ENCODE results near the gene IRF7. TPM values are rescaled to one million over a fixed set of nuclear protein-coding genes. Genes with fewer than 3 reads are reported as not detected.

Gene IRF7
- total and polyA plus RNA-seq, 9 of the 15 experiments (the other 6 are each of a cell fraction or from before 2014, with no cell fraction given) = 0.27 to 7.6 (median 1.8) TPM

GRCh38 chr11:657691-658126 lies 42.0 kb upstream of the IRF7 start:
- H3K9ac ChIP-seq (ENCODE audit: insufficient read depth in 1 of 2, low read depth in 2 of 2, low read length in 2 of 2) = peak overlapping the region in 1 of 2 experiments; percentile 79; a peak in 2 of 4 replicates
- H3K27me3 ChIP-seq (ENCODE audit: control insufficient read depth in 2 of 2, insufficient read depth in 2 of 2, low read length in 2 of 2) = no peaks in the 10 kb centered on the region
- DNase-seq (ENCODE audit: extremely low read depth in 1 of 4, low spot score in 3 of 4) (no peak), FAIRE-seq (no peak), ATAC-seq (no peak)
- peaks cover 85% of the 10 kb centered on the region; the same call in 2 of the 3 replicates for H3K36me3 ChIP-seq (ENCODE audit: control insufficient read depth, insufficient read depth, low read length)
- no peak overlapping the region for H3K4me2 ChIP-seq (ENCODE audit: insufficient read depth, low read length)
- no peaks in the 10 kb centered on the region for H4K20me1 ChIP-seq (replicated peaks; ENCODE audit: control insufficient read depth, insufficient read depth, low read length)
- H3K27ac ChIP-seq (ENCODE audit: extremely low read depth, low read depth, low read length) = no peak overlapping the region
- H3K4me1 ChIP-seq (replicated peaks in 1 of 2; ENCODE audit: control insufficient read depth in 2 of 2, insufficient read depth in 2 of 2, low read length in 2 of 2) = peaks cover 0 to 27% of the 10 kb centered on the region in 2 experiments; a peak in 2 of 5 replicates
- H3K9me1 ChIP-seq (ENCODE audit: control insufficient read depth, insufficient read depth, low read length) = no peaks in the 10 kb centered on the region
- WGBS (ENCODE audit: insufficient coverage, low coverage, missing lambda C conversion rate) = 87% methylated on average over 14 of the region's 14 CpGs
- H3K9me3 ChIP-seq (replicated peaks; ENCODE audit: control insufficient read depth, insufficient read depth, low read depth, low read length) = no peaks in the 10 kb centered on the region
- ChIA-PET POLR2A (interaction anchor here (0.5 to 0.7 kb wide), 3 partner anchors 8 to 34 kb away, joined by 3 to 4 read pairs (median 3); no protein-coding TSS in a partner anchor), CTCF (ENCODE audit: low intra/inter-chr PET ratio) (no interaction called here)
- no TSS peak for BruUV-seq (replicated peaks)
- in situ Hi-C loops (cut with MboI) = no loop called here
- no peak overlapping the region for H2AFZ ChIP-seq (ENCODE audit: low read depth, low read length)
- H3K79me2 ChIP-seq (ENCODE audit: control insufficient read depth, insufficient read depth, low read length) = peaks cover 8% of the 10 kb centered on the region; the same call in 1 of the 3 replicates
- intact Hi-C loops (cut with micrococcal nuclease) = no loop called here
- no peak overlapping the region for H3K4me3 ChIP-seq
- TF ChIP-seq, protein P1, sequence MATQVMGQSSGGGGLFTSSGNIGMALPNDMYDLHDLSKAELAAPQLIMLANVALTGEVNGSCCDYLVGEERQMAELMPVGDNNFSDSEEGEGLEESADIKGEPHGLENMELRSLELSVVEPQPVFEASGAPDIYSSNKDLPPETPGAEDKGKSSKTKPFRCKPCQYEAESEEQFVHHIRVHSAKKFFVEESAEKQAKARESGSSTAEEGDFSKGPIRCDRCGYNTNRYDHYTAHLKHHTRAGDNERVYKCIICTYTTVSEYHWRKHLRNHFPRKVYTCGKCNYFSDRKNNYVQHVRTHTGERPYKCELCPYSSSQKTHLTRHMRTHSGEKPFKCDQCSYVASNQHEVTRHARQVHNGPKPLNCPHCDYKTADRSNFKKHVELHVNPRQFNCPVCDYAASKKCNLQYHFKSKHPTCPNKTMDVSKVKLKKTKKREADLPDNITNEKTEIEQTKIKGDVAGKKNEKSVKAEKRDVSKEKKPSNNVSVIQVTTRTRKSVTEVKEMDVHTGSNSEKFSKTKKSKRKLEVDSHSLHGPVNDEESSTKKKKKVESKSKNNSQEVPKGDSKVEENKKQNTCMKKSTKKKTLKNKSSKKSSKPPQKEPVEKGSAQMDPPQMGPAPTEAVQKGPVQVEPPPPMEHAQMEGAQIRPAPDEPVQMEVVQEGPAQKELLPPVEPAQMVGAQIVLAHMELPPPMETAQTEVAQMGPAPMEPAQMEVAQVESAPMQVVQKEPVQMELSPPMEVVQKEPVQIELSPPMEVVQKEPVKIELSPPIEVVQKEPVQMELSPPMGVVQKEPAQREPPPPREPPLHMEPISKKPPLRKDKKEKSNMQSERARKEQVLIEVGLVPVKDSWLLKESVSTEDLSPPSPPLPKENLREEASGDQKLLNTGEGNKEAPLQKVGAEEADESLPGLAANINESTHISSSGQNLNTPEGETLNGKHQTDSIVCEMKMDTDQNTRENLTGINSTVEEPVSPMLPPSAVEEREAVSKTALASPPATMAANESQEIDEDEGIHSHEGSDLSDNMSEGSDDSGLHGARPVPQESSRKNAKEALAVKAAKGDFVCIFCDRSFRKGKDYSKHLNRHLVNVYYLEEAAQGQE (IDR thresholded peaks at IDR 0.05; ENCODE audit: borderline replicate concordance) = no peak
- TF ChIP-seq, protein P1 (CRISPR knock-in tag; IDR thresholded peaks at IDR 0.05; ENCODE audit: low read depth) = no peak
- TF ChIP-seq MIER1 (IDR thresholded peaks at IDR 0.05; ENCODE audit: low read depth) (no peak), PHB (CRISPR knock-in tag; IDR thresholded peaks at IDR 0.05) (no peak), RFX1 (IDR thresholded peaks at IDR 0.05) (no peak), ZNF3 (CRISPR knock-in tag; IDR thresholded peaks at IDR 0.05) (no peak), STAT5B (CRISPR knock-in tag; IDR thresholded peaks at IDR 0.05) (no peak), EP400 (IDR thresholded peaks at IDR 0.05) (no peak), ZEB2 (IDR thresholded peaks at IDR 0.05) (no peak), ZNF586 (CRISPR knock-in tag; conservative IDR thresholded peaks at IDR 0.05) (no peak), DACH1 (IDR thresholded peaks at IDR 0.05; ENCODE audit: partially characterized antibody) (no peak), ZNF695 (CRISPR knock-in tag; IDR thresholded peaks at IDR 0.05) (no peak)
- TF ChIP-seq, protein P2, sequence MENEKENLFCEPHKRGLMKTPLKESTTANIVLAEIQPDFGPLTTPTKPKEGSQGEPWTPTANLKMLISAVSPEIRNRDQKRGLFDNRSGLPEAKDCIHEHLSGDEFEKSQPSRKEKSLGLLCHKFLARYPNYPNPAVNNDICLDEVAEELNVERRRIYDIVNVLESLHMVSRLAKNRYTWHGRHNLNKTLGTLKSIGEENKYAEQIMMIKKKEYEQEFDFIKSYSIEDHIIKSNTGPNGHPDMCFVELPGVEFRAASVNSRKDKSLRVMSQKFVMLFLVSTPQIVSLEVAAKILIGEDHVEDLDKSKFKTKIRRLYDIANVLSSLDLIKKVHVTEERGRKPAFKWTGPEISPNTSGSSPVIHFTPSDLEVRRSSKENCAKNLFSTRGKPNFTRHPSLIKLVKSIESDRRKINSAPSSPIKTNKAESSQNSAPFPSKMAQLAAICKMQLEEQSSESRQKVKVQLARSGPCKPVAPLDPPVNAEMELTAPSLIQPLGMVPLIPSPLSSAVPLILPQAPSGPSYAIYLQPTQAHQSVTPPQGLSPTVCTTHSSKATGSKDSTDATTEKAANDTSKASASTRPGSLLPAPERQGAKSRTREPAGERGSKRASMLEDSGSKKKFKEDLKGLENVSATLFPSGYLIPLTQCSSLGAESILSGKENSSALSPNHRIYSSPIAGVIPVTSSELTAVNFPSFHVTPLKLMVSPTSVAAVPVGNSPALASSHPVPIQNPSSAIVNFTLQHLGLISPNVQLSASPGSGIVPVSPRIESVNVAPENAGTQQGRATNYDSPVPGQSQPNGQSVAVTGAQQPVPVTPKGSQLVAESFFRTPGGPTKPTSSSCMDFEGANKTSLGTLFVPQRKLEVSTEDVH (IDR thresholded peaks at IDR 0.05; ENCODE audit: low read depth, partially characterized antibody) = no peak
